ENCODE measurements around the gene NCK2.

The NCK2 gene

DNA sequence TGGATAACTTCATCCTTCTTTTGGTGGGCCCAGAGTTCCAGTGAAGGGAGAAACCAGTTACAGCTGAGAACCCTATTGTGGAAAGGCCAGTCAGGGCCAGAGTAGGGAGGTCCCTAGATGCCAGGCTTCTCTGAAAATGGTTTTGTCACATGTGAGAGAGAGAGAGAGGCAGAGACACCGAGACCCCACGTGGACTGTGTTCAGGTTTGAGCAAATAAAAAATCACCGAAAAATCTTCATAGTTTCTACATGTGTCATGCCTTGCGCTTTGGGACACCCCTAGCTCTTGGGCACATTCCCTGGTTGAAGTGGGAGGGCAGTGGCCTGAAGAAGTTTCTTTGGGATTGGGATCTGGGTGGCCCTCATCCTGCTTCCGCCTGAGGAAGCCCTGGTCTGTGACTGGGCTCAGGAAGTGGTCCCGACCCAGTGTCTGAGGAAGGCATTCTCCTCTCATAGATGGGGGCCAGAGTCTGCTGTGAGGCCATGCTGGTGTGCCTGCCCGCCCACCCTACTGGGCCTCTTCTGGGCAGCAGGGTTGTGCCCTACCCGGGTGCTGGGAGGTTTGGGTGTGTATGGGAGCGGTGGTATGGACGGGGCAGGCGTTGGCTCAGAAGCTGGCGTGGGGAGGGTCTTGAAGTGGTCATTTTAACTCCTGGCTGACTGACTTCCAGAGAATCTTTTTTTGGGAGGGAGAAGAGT lies 16.1 kb downstream of the NCK2 start:
- Histone ChIP-seq H4K91ac (ENCODE audit: low read depth, low read length, poor library complexity) (no peak overlapping the region), H3K27ac (replicated peaks; ENCODE audit: low read length) (no peak overlapping the region), H3K4me2 (ENCODE audit: insufficient read depth, low read length, poor library complexity, severe bottlenecking) (no peak overlapping the region), H3K9ac (ENCODE audit: low read depth, low read length, poor library complexity) (no peak overlapping the region), H2AFZ (ENCODE audit: low read length) (no peak overlapping the region), H3K18ac (ENCODE audit: low read length) (no peak overlapping the region), H3K23ac (ENCODE audit: low read depth, low read length, poor library complexity) (peak overlapping the region; percentile 47), H2BK5ac (ENCODE audit: low read length) (no peak overlapping the region), H3K27me3 (ENCODE audit: control insufficient read depth in 3 of 3, insufficient read depth in 3 of 3, low read depth in 1 of 3, low read length in 3 of 3) (no peaks in the 10 kb centered on the region), H3K4me3 (ENCODE audit: low read length in 2 of 2) (no peak overlapping the region), H2AK5ac (ENCODE audit: low read depth, low read length) (no peak overlapping the region), H3K9me3 (replicated peaks in 1 of 2; ENCODE audit: control insufficient read depth in 2 of 2, insufficient read depth in 1 of 2, low read depth in 1 of 2, low read length in 2 of 2) (no peaks in the 10 kb centered on the region), H3K79me1 (ENCODE audit: low read depth, low read length) (peaks cover 5% of the 10 kb centered on the region), H3K4me1 (ENCODE audit: control insufficient read depth in 2 of 2, insufficient read depth in 1 of 2, low read depth in 1 of 2, low read length in 2 of 2) (peaks cover 6 to 11% of the 10 kb centered on the region in 2 donors), H3K36me3 (replicated peaks in 1 of 2; ENCODE audit: control insufficient read depth in 2 of 2, insufficient read depth in 2 of 2, low read length in 2 of 2) (peaks cover 0 to 28% of the 10 kb centered on the region in 2 donors), H2BK12ac (ENCODE audit: low read length) (no peak overlapping the region), H2BK15ac (ENCODE audit: low read length) (no peak overlapping the region), H4K8ac (ENCODE audit: low read depth, low read length) (no peak overlapping the region), H3K4ac (ENCODE audit: low read length) (no peak overlapping the region), H3K14ac (ENCODE audit: low read length) (no peak overlapping the region), H2BK120ac (ENCODE audit: low read depth, low read length) (no peak overlapping the region)
- DNase-seq (ENCODE audit: low spot score): no peak
- WGBS, 2 donors (ENCODE audit: extremely low coverage in 2 of 2, insufficient read length in 2 of 2, insufficient replicate concordance in 1 of 2): no CpG with 5 or more reads among the region's 12 CpGs

DNA sequence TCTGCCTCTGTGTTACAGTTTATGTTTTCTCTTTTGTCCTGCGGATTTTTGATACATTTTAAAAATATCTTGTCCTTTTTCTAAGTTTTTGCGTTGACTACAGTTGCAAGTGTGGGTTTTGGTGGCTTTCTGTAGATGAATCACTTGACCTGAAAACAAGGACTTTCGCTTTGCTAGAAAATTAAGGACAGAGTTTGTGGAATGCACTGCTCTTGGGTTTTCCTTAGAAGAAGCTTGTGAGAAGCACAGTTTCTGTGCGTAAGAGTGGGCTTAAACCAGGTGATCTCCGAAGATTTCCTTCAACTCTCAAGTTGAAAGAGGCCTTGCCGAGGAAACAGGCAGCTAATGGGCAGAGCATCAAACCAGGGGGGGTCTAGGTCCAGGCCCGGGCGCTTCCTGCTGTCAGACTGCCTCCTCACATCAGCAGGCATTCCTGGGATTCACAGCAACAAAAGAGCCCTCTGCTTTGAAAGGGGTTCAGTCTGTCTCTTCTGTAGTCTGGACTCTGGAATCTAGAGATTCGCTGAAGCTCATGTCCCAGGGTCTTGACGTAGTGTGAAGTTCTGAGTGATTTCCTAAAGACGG lies 17.3 kb downstream of the NCK2 start:
- Histone ChIP-seq H2BK15ac (ENCODE audit: low read length) (no peak overlapping the region), H3K9me3 (replicated peaks in 1 of 2; ENCODE audit: control insufficient read depth in 2 of 2, insufficient read depth in 1 of 2, low read depth in 1 of 2, low read length in 2 of 2) (no peaks in the 10 kb centered on the region), H3K18ac (ENCODE audit: low read length) (no peak overlapping the region), H3K36me3 (replicated peaks in 1 of 2; ENCODE audit: control insufficient read depth in 2 of 2, insufficient read depth in 2 of 2, low read length in 2 of 2) (peaks cover 0 to 40% of the 10 kb centered on the region in 2 donors), H2BK5ac (ENCODE audit: low read length) (no peak overlapping the region), H2AFZ (ENCODE audit: low read length) (no peak overlapping the region), H2BK120ac (ENCODE audit: low read depth, low read length) (no peak overlapping the region), H2BK12ac (ENCODE audit: low read length) (no peak overlapping the region), H3K4me1 (ENCODE audit: control insufficient read depth in 2 of 2, insufficient read depth in 1 of 2, low read depth in 1 of 2, low read length in 2 of 2) (peaks cover 6 to 11% of the 10 kb centered on the region in 2 donors), H3K4me2 (ENCODE audit: insufficient read depth, low read length, poor library complexity, severe bottlenecking) (no peak overlapping the region), H3K9ac (ENCODE audit: low read depth, low read length, poor library complexity) (no peak overlapping the region), H4K91ac (ENCODE audit: low read depth, low read length, poor library complexity) (no peak overlapping the region), H4K8ac (ENCODE audit: low read depth, low read length) (no peak overlapping the region), H3K27ac (replicated peaks; ENCODE audit: low read length) (no peak overlapping the region), H3K14ac (ENCODE audit: low read length) (no peak overlapping the region), H2AK5ac (ENCODE audit: low read depth, low read length) (no peak overlapping the region), H3K27me3 (ENCODE audit: control insufficient read depth in 3 of 3, insufficient read depth in 3 of 3, low read depth in 1 of 3, low read length in 3 of 3) (no peaks in the 10 kb centered on the region), H3K23ac (ENCODE audit: low read depth, low read length, poor library complexity) (no peak overlapping the region), H3K4me3 (ENCODE audit: low read length in 2 of 2) (no peak overlapping the region), H3K79me1 (ENCODE audit: low read depth, low read length) (peaks cover 5% of the 10 kb centered on the region), H3K4ac (ENCODE audit: low read length) (no peak overlapping the region)
- no CpG with 5 or more reads among the region's 11 CpGs for WGBS, 2 donors (ENCODE audit: extremely low coverage in 2 of 2, insufficient read length in 2 of 2, insufficient replicate concordance in 1 of 2)
- DNase-seq (ENCODE audit: low spot score): peak; percentile 66

DNA sequence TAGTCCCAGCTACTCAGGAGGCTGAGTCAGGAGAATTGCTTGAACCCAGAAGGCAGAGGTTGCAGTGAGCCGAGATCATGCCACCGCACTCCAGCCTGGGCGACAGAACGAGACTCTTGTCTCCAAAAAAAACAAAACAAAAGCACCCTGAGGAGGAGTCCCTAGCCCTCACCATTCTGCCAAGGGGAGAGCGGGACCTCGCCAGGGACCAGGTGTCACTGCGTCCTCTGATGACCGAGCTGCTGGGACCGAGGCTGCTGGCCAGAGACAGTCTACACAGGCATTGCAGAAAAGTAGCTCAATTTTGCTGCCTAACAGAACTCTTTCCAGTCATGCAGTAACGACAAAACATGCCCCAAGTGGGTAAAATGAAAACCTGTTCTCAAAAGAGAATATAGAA lies 18.4 kb downstream of the NCK2 start:
- H3K4me2 ChIP-seq (ENCODE audit: insufficient read depth, low read length, poor library complexity, severe bottlenecking): no peak overlapping the region
- no peak overlapping the region for H3K18ac ChIP-seq (ENCODE audit: low read length)
- H2AK5ac ChIP-seq (ENCODE audit: low read depth, low read length): no peak overlapping the region
- no peak overlapping the region for H3K4ac ChIP-seq (ENCODE audit: low read length)
- H3K14ac ChIP-seq (ENCODE audit: low read length): no peak overlapping the region
- DNase-seq (ENCODE audit: low spot score): no peak
- H3K79me1 ChIP-seq (ENCODE audit: low read depth, low read length): peaks cover 5% of the 10 kb centered on the region
- H3K27me3 ChIP-seq (ENCODE audit: control insufficient read depth in 3 of 3, insufficient read depth in 3 of 3, low read depth in 1 of 3, low read length in 3 of 3): no peaks in the 10 kb centered on the region
- H3K4me3 ChIP-seq (ENCODE audit: low read length in 2 of 2): no peak overlapping the region
- H2BK5ac ChIP-seq (ENCODE audit: low read length): no peak overlapping the region
- H4K8ac ChIP-seq (ENCODE audit: low read depth, low read length): no peak overlapping the region
- no peak overlapping the region for H3K23ac ChIP-seq (ENCODE audit: low read depth, low read length, poor library complexity)
- H2AFZ ChIP-seq (ENCODE audit: low read length): no peak overlapping the region
- no peak overlapping the region for H3K9ac ChIP-seq (ENCODE audit: low read depth, low read length, poor library complexity)
- no peak overlapping the region for H2BK12ac ChIP-seq (ENCODE audit: low read length)
- H2BK120ac ChIP-seq (ENCODE audit: low read depth, low read length): no peak overlapping the region
- peaks cover 6 to 11% of the 10 kb centered on the region in 2 donors for H3K4me1 ChIP-seq (ENCODE audit: control insufficient read depth in 2 of 2, insufficient read depth in 1 of 2, low read depth in 1 of 2, low read length in 2 of 2)
- peaks cover 0 to 1% of the 10 kb centered on the region in 2 donors for H3K9me3 ChIP-seq (replicated peaks in 1 of 2; ENCODE audit: control insufficient read depth in 2 of 2, insufficient read depth in 1 of 2, low read depth in 1 of 2, low read length in 2 of 2)
- no peak overlapping the region for H2BK15ac ChIP-seq (ENCODE audit: low read length)
- no peak overlapping the region for H4K91ac ChIP-seq (ENCODE audit: low read depth, low read length, poor library complexity)
- no CpG with 5 or more reads among the region's 10 CpGs for WGBS, 2 donors (ENCODE audit: extremely low coverage in 2 of 2, insufficient read length in 2 of 2, insufficient replicate concordance in 1 of 2)
- no peak overlapping the region for H3K27ac ChIP-seq (replicated peaks; ENCODE audit: low read length)
- peaks cover 0 to 42% of the 10 kb centered on the region in 2 donors for H3K36me3 ChIP-seq (replicated peaks in 1 of 2; ENCODE audit: control insufficient read depth in 2 of 2, insufficient read depth in 2 of 2, low read length in 2 of 2)

DNA sequence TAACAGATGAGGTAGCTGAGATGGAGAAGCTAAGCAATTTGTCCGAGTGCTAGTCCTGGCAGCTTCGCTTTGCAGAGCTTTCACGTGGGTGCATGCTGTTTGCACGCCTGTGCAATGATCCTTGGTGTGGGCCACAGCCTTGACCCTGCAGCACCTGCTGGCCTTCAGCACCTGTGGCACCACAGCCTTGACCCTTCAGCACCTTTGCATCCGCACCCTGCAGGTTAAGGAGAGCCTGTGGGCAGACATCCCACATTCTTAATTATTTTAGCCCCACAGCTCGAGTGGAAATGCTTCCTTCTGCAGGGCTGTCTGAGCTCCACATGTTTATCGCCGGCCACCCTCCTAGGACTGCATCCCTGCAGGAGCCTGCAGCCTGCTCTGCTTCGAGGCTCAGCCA lies 19.3 kb downstream of the NCK2 start:
- H3K27ac ChIP-seq (replicated peaks; ENCODE audit: low read length): no peak overlapping the region
- no peak overlapping the region for H2BK15ac ChIP-seq (ENCODE audit: low read length)
- H2BK120ac ChIP-seq (ENCODE audit: low read depth, low read length): no peak overlapping the region
- H2BK12ac ChIP-seq (ENCODE audit: low read length): no peak overlapping the region
- no peak overlapping the region for H3K4me3 ChIP-seq (ENCODE audit: low read length in 2 of 2)
- no peak overlapping the region for H3K23ac ChIP-seq (ENCODE audit: low read depth, low read length, poor library complexity)
- no peak overlapping the region for H2BK5ac ChIP-seq (ENCODE audit: low read length)
- no peak overlapping the region for H3K4me2 ChIP-seq (ENCODE audit: insufficient read depth, low read length, poor library complexity, severe bottlenecking)
- H2AK5ac ChIP-seq (ENCODE audit: low read depth, low read length): no peak overlapping the region
- H3K79me1 ChIP-seq (ENCODE audit: low read depth, low read length): peaks cover 5% of the 10 kb centered on the region
- no peaks in the 10 kb centered on the region for H3K27me3 ChIP-seq (ENCODE audit: control insufficient read depth in 3 of 3, insufficient read depth in 3 of 3, low read depth in 1 of 3, low read length in 3 of 3)
- no peak overlapping the region for H3K4ac ChIP-seq (ENCODE audit: low read length)
- no CpG with 5 or more reads among the region's 9 CpGs for WGBS, 2 donors (ENCODE audit: extremely low coverage in 2 of 2, insufficient read length in 2 of 2, insufficient replicate concordance in 1 of 2)
- DNase-seq (ENCODE audit: low spot score): no peak
- no peak overlapping the region for H3K18ac ChIP-seq (ENCODE audit: low read length)
- H3K14ac ChIP-seq (ENCODE audit: low read length): no peak overlapping the region
- H3K36me3 ChIP-seq (replicated peaks in 1 of 2; ENCODE audit: control insufficient read depth in 2 of 2, insufficient read depth in 2 of 2, low read length in 2 of 2): peaks cover 0 to 40% of the 10 kb centered on the region in 2 donors
- H4K8ac ChIP-seq (ENCODE audit: low read depth, low read length): no peak overlapping the region
- H3K4me1 ChIP-seq (ENCODE audit: control insufficient read depth in 2 of 2, insufficient read depth in 1 of 2, low read depth in 1 of 2, low read length in 2 of 2): peaks cover 7 to 11% of the 10 kb centered on the region in 2 donors
- peaks cover 0 to 4% of the 10 kb centered on the region in 2 donors for H3K9me3 ChIP-seq (replicated peaks in 1 of 2; ENCODE audit: control insufficient read depth in 2 of 2, insufficient read depth in 1 of 2, low read depth in 1 of 2, low read length in 2 of 2)
- no peak overlapping the region for H4K91ac ChIP-seq (ENCODE audit: low read depth, low read length, poor library complexity)
- H2AFZ ChIP-seq (ENCODE audit: low read length): no peak overlapping the region
- H3K9ac ChIP-seq (ENCODE audit: low read depth, low read length, poor library complexity): no peak overlapping the region
